Smooth muscle cell (in vitro differentiated cells): ENCODE results near the gene MEIS2. TPM values are rescaled to one million over a fixed set of nuclear protein-coding genes. Genes with fewer than 3 reads are reported as not detected.

Experiments used
- DNase-seq: peaks from one replicate; lab custom pipeline; 2025; ENCODE audit not compliant: unreplicated experiment; lab: John Stamatoyannopoulos, UW
- H2AFZ ChIP-seq: fragments of 200-600 bp; sonication (generic); 2 replicates; pipeline ENCODE4 v1.6.0; 2016; ENCODE audit warnings: antibody characterized with exemption, low read depth, mild to moderate bottlenecking
- H3F3A ChIP-seq: fragments of 200-600 bp; sonication (generic); 2 replicates; pipeline ENCODE4 v1.6.0; 2017; ENCODE audit warnings: antibody characterized with exemption, low read depth
- H3K27ac ChIP-seq: fragments of 200-600 bp; sonication (generic); 2 replicates; pipeline ENCODE4 v1.5.1; 2016; ENCODE audit warnings: low read depth, mild to moderate bottlenecking
- H3K27me3 ChIP-seq: fragments of 200-600 bp; sonication (generic); 2 replicates; pipeline ENCODE4 v1.6.1; 2016; ENCODE audit warnings: low read depth, mild to moderate bottlenecking
- H3K36me3 ChIP-seq: fragments of 200-600 bp; sonication (generic); 2 replicates; pipeline ENCODE4 v1.5.1; 2016; ENCODE audit warnings: low read depth
- H3K4me1 ChIP-seq: fragments of 200-600 bp; sonication (generic); 2 replicates; pipeline ENCODE4 v1.5.1; 2016; ENCODE audit warnings: low read depth
- H3K4me2 ChIP-seq: fragments of 200-600 bp; sonication (generic); 2 replicates; pipeline ENCODE4 v1.6.0; 2016; ENCODE audit warnings: mild to moderate bottlenecking
- H3K4me3 ChIP-seq: fragments of 200-600 bp; sonication (generic); 2 replicates; pipeline ENCODE4 v1.5.1; 2016; ENCODE audit warnings: mild to moderate bottlenecking
- H3K79me2 ChIP-seq: fragments of 200-600 bp; sonication (generic); 2 replicates; pipeline ENCODE4 v1.6.0; 2016; ENCODE audit warnings: low read depth, mild to moderate bottlenecking
- H3K9ac ChIP-seq: fragments of 200-600 bp; sonication (generic); 2 replicates; pipeline ENCODE4 v1.6.0; 2016; ENCODE audit warnings: low read depth
- H3K9me3 ChIP-seq: fragments of 200-600 bp; sonication (generic); replicated peaks from 2 replicates; pipeline ENCODE4 v1.5.1; 2016; ENCODE audit warnings: low read depth
- H4K20me1 ChIP-seq: fragments of 200-600 bp; sonication (generic); 2 replicates; pipeline ENCODE4 v1.6.0; 2016; ENCODE audit warnings: low read depth
- WGBS: methylation state at CpG from one replicate; pipeline ENCODE4 v1.1.7; 2016; ENCODE audit warnings: low lambda C conversion rate; 5-methylcytosine and 5-hydroxymethylcytosine counted together
- polyA plus RNA-seq: library from polyadenylated mRNA; unstranded; fragments of >200 nt; fragmentation: Nextera tagmentation; extraction: Ambion mirVana; gene quantifications from 2 replicates; pipeline ENCODE4 v1.2.1, GENCODE V29; 2016
- total RNA-seq: library from RNA; depleted of rRNA; stranded (reverse); fragments of >200 nt; gene quantifications from 2 replicates; pipeline ENCODE4 v1.2.3, GENCODE V29; 2014
- TF ChIP-seq, protein P1 (sequence below): fragments of 200-600 bp; sonication (generic); IDR thresholded peaks from 2 replicates; pipeline ENCODE4 v1.5.1; 2017; ENCODE audit warnings: borderline replicate concordance, mild to moderate bottlenecking, antibody characterized with exemption; ENCODE audit not compliant: insufficient read depth, poor library complexity, severe bottlenecking

MEIS2 gene
- total and polyA plus RNA-seq, 2 experiments from 2014 or later: 13.0 to 33.4 TPM

DNA sequence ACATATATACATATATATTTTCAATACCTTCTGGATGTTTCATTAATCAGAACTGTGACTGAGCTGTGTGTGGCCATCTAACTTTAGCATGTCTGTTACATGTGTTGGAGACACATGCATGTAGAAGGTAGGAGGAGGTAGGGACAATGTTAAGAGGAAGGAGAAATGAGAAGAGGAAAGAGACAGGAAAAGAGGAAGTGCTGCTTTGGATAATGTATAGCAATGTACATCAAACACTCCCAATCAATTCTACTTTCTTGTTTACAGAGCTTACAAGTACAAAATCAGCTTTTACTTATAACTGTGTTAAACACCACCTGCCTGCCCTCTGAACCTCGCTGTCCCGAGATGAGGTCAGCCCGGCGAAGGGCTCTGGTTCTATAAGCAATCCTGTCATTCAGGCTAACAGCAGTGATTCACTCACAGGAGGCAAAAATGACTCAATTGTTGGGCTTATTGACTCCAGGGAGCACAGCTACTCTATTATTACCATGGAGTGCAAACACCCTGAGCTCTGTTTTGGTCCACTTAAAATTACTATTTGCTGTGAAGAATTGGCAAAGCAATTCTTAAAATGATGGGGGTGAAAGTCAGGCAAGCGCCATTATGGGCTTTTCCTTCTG is 188.9 kb downstream of the MEIS2 start:
- Histone ChIP-seq H3F3A (no peaks in the 10 kb centered on the region), H3K4me1 (peaks cover 37% of the 10 kb centered on the region), H3K4me2 (peak overlapping the region; percentile 54), H3K27me3 (no peaks in the 10 kb centered on the region), H3K36me3 (no peaks in the 10 kb centered on the region), H3K9me3 (no peaks in the 10 kb centered on the region), H3K9ac (no peak overlapping the region), H4K20me1 (peaks cover 14% of the 10 kb centered on the region), H2AFZ (no peak overlapping the region), H3K79me2 (peaks cover 15% of the 10 kb centered on the region), H3K27ac (peak overlapping the region; percentile 43), H3K4me3 (no peak overlapping the region)
- DNase-seq: no peak
- TF ChIP-seq, protein P1, sequence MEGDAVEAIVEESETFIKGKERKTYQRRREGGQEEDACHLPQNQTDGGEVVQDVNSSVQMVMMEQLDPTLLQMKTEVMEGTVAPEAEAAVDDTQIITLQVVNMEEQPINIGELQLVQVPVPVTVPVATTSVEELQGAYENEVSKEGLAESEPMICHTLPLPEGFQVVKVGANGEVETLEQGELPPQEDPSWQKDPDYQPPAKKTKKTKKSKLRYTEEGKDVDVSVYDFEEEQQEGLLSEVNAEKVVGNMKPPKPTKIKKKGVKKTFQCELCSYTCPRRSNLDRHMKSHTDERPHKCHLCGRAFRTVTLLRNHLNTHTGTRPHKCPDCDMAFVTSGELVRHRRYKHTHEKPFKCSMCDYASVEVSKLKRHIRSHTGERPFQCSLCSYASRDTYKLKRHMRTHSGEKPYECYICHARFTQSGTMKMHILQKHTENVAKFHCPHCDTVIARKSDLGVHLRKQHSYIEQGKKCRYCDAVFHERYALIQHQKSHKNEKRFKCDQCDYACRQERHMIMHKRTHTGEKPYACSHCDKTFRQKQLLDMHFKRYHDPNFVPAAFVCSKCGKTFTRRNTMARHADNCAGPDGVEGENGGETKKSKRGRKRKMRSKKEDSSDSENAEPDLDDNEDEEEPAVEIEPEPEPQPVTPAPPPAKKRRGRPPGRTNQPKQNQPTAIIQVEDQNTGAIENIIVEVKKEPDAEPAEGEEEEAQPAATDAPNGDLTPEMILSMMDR: no peak
- 66% methylated on average over 5 of the region's 5 CpGs for WGBS

DNA sequence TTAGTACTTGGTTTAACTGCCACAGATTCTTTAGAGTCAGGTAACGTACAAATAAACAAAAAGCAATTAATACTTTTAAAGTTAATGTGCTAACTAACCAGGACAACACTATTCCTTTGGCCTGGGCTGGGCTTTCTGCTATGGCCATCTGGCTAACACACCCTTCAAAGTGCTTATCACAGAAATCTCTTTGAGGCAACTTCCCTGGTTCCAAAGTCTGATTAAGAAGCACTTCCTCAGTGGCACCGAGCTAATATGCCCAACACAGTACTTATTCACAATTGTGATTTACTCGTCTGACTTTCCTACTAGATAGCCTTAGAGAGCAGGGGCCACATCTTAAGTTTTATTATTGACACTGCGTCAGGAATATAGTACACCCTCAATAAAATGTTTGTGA is 191.4 kb downstream of the MEIS2 start:
- H3K4me3 ChIP-seq: no peak overlapping the region
- DNase-seq: no peak
- peaks cover 14% of the 10 kb centered on the region for H4K20me1 ChIP-seq
- H3K9ac ChIP-seq: no peak overlapping the region
- WGBS: 81% methylated on average over 4 of the region's 4 CpGs
- no peak overlapping the region for H2AFZ ChIP-seq
- H3F3A ChIP-seq: no peaks in the 10 kb centered on the region
- H3K27ac ChIP-seq: no peak overlapping the region
- H3K4me1 ChIP-seq: peaks cover 54% of the 10 kb centered on the region
- no peaks in the 10 kb centered on the region for H3K27me3 ChIP-seq
- no peaks in the 10 kb centered on the region for H3K36me3 ChIP-seq
- H3K4me2 ChIP-seq: no peak overlapping the region
- no peaks in the 10 kb centered on the region for H3K9me3 ChIP-seq
- peaks cover 15% of the 10 kb centered on the region for H3K79me2 ChIP-seq
- TF ChIP-seq, protein P1: no peak

DNA sequence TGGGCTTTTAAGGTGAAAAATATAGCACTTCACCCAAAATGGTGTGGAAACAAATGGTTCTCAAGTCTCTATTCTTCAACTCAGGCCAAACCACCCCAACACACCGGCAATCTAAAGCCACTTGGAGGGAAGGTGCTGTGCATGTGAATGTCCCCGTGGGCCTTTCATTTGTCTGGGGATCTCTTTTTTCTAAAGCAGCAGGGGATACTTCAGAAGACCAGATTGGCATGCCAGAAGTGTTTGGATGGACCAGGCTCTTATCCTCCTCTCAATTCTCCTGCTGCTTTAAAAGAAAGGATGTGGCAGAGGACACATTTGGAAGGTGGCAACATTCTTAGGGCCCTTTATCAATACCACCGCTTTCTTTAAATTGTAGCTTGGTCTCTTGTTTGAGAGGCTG is 193.1 kb downstream of the MEIS2 start:
- Histone ChIP-seq H3K4me2 (no peak overlapping the region), H4K20me1 (peaks cover 24% of the 10 kb centered on the region), H3K27me3 (no peaks in the 10 kb centered on the region), H3F3A (no peaks in the 10 kb centered on the region), H3K27ac (no peak overlapping the region), H3K79me2 (peaks cover 21% of the 10 kb centered on the region), H2AFZ (no peak overlapping the region), H3K9ac (no peak overlapping the region), H3K36me3 (no peaks in the 10 kb centered on the region), H3K4me1 (peaks cover 58% of the 10 kb centered on the region), H3K9me3 (no peaks in the 10 kb centered on the region), H3K4me3 (no peak overlapping the region)
- TF ChIP-seq, protein P1: no peak
- no peak for DNase-seq
- 58% methylated on average over 3 of the region's 3 CpGs for WGBS

- no peak overlapping the region for H3K9ac ChIP-seq
- no peak overlapping the region for H2AFZ ChIP-seq
- no peaks in the 10 kb centered on the region for H3F3A ChIP-seq
- H3K36me3 ChIP-seq: no peaks in the 10 kb centered on the region
- no peaks in the 10 kb centered on the region for H3K27me3 ChIP-seq
- H3K4me1 ChIP-seq: peaks cover 46% of the 10 kb centered on the region
- H3K9me3 ChIP-seq: no peaks in the 10 kb centered on the region
- H3K79me2 ChIP-seq: peaks cover 18% of the 10 kb centered on the region
- 46% methylated on average over 5 of the region's 5 CpGs for WGBS
- peaks cover 20% of the 10 kb centered on the region for H4K20me1 ChIP-seq
- no peak overlapping the region for H3K27ac ChIP-seq
- no peak overlapping the region for H3K4me3 ChIP-seq
- TF ChIP-seq, protein P1: no peak
- no peak overlapping the region for H3K4me2 ChIP-seq
- no peak for DNase-seq
These were observed 194.4 kb downstream of the MEIS2 start for GRCh38 chr15:36905908-36906307.
